ENCODE results near the gene CDC25C.

Gene CDC25C

DNA sequence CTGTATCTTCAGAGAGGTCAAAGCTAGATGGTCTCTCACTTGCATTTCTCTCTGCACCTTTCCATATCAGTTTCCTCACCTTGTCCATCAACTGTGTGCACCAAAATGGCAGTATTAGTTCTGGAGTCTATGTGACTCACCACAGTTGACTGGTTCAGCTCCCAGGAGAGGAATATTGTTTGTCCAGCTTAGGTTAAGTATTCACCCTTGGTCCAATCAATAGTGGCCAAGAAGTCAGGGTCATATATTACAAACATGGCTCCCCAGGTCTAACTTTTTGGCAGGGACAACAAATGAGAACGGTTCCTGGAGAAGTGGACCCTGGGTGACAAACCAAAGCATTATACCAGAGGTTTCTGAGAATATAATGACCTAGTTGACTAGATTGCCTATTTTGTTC, 93.6 kb downstream of the CDC25C start:
- DNase-seq = no peak
- Histone ChIP-seq H3K27me3 (replicated peaks; ENCODE audit: insufficient read depth, low read length) (peaks cover 6% of the 10 kb centered on the region; the same call in 1 of the 2 replicates), H3K9me3 (replicated peaks; ENCODE audit: insufficient read depth, low read length) (no peaks in the 10 kb centered on the region), H3K9me2 (replicated peaks; ENCODE audit: insufficient read depth, low read length) (no peaks in the 10 kb centered on the region), H3K4me1 (ENCODE audit: low read length) (no peaks in the 10 kb centered on the region), H4K20me1 (ENCODE audit: insufficient read depth, low read length) (no peaks in the 10 kb centered on the region), H3K4me3 (ENCODE audit: low read length) (no peak overlapping the region), H3K79me2 (ENCODE audit: low read length) (no peaks in the 10 kb centered on the region), H3F3A (ENCODE audit: insufficient read depth, low read length) (no peaks in the 10 kb centered on the region), H3K9ac (ENCODE audit: low read length) (no peak overlapping the region), H3K4me2 (ENCODE audit: low read depth, low read length) (no peak overlapping the region), H3K36me3 (replicated peaks; ENCODE audit: insufficient read depth, low read length) (no peaks in the 10 kb centered on the region), H3K27ac (ENCODE audit: low read length) (no peak overlapping the region), H2AFZ (ENCODE audit: low read length) (no peak overlapping the region)
- TF ChIP-seq, protein P1, sequence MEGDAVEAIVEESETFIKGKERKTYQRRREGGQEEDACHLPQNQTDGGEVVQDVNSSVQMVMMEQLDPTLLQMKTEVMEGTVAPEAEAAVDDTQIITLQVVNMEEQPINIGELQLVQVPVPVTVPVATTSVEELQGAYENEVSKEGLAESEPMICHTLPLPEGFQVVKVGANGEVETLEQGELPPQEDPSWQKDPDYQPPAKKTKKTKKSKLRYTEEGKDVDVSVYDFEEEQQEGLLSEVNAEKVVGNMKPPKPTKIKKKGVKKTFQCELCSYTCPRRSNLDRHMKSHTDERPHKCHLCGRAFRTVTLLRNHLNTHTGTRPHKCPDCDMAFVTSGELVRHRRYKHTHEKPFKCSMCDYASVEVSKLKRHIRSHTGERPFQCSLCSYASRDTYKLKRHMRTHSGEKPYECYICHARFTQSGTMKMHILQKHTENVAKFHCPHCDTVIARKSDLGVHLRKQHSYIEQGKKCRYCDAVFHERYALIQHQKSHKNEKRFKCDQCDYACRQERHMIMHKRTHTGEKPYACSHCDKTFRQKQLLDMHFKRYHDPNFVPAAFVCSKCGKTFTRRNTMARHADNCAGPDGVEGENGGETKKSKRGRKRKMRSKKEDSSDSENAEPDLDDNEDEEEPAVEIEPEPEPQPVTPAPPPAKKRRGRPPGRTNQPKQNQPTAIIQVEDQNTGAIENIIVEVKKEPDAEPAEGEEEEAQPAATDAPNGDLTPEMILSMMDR (IDR thresholded peaks at IDR 0.05; ENCODE audit: low read length) = no peak
- TF ChIP-seq EZH2phosphoT487 (IDR thresholded peaks at IDR 0.05; ENCODE audit: low read length) (no peak), EZH2 (optimal IDR thresholded peaks at IDR 0.05; ENCODE audit: low read depth, low read length) (no peak)
